ENCODE data around the gene SMG5.

Gene SMG5

DNA sequence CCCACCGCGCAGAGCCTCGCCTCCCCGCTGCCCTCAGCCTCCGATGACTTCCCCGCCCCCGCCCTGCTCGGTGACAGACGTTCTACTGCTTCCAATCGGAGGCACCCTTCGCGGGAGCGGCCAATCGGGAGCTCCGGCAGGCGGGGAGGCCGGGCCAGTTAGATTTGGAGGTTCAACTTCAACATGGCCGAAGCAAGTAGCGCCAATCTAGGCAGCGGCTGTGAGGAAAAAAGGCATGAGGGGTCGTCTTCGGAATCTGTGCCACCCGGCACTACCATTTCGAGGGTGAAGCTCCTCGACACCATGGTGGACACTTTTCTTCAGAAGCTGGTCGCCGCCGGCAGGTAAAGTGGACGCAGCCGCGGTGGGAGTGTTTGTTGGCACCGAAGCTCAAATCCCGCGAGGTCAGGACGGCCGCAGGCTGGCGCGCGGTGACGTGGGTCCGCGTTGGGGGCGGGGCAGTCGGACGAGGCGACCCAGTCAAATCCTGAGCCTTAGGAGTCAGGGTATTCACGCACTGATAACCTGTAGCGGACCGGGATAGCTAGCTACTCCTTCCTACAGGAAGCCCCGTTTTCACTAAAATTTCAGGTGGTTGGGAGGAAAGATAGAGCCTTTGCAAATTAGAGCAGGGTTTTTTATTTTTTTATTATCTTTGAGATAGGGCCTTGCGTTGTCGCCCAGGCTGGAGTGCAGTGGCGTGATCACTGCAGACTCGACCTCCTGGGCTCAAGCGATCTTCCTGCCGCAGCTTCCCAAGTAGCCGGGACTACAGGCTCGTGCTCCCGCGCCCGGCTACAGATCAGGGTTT, 69.6 kb downstream of the SMG5 start, which contains the start of gene PMF1:
Gene PMF1, plus strand, starts transcription at position 175 of the 811 bp plus-strand sequence. Its CDS starts 9 bp downstream, at position 184.
- H3K4me3 ChIP-seq (ENCODE audit: control insufficient read depth, low read depth, low read length) = peak within 1 kb of the TSS; percentile 76
- TF ChIP-seq, protein P1, sequence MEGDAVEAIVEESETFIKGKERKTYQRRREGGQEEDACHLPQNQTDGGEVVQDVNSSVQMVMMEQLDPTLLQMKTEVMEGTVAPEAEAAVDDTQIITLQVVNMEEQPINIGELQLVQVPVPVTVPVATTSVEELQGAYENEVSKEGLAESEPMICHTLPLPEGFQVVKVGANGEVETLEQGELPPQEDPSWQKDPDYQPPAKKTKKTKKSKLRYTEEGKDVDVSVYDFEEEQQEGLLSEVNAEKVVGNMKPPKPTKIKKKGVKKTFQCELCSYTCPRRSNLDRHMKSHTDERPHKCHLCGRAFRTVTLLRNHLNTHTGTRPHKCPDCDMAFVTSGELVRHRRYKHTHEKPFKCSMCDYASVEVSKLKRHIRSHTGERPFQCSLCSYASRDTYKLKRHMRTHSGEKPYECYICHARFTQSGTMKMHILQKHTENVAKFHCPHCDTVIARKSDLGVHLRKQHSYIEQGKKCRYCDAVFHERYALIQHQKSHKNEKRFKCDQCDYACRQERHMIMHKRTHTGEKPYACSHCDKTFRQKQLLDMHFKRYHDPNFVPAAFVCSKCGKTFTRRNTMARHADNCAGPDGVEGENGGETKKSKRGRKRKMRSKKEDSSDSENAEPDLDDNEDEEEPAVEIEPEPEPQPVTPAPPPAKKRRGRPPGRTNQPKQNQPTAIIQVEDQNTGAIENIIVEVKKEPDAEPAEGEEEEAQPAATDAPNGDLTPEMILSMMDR (IDR thresholded peaks at IDR 0.05; ENCODE audit: control insufficient read depth, insufficient read depth, low read depth, low read length, missing control alignments) = no peak
- DNase-seq (ENCODE audit: low read depth) = peak; percentile 81

DNA sequence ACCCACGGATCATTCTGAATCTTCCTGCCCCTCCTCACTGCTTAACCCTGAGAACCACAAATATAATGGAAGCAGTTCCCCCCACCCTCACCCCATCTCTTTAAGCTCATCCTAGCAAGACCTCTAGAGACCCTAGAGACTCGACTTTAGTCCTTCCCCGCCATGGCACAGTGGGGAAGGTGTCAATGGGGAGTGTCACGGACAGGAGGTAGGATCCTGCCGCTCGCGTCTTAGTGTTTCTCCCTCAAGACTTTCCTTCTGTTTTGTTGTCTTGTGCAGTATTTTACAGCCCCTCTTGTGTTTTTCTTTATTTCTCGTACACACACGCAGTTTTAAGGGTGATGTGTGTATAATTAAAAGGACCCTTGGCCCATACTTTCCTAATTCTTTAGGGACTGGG, 70.5 kb downstream of the SMG5 start:
- DNase-seq (ENCODE audit: low read depth) = no peak
- TF ChIP-seq, protein P1 (IDR thresholded peaks at IDR 0.05; ENCODE audit: control insufficient read depth, insufficient read depth, low read depth, low read length, missing control alignments) = no peak
- H3K4me3 ChIP-seq (ENCODE audit: control insufficient read depth, low read depth, low read length) = peak overlapping the region; percentile 76; the same call in 1 of the 2 replicates

DNA sequence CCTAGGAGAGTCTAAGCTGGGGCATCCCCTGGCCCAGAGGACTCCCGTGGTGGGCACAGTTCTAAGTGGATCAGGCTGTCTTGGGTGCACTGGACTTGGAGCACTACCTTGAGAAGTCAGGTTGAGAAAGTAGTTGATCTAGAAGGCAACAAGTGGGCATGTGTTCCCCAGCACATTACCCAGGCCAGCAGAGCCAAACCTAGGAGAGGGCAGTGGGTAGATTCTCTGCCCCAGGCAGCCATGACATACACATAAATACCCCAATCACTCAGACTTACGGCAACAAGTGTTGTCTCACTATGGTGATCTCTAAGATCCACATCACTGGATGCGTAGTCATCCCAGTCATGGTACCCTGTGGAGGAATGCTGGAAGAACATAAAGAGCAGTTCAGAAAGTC, 71.4 kb downstream of the SMG5 start:
- DNase-seq (ENCODE audit: low read depth) = no peak
- H3K4me3 ChIP-seq (ENCODE audit: control insufficient read depth, low read depth, low read length) = no peak overlapping the region
- TF ChIP-seq, protein P1 (IDR thresholded peaks at IDR 0.05; ENCODE audit: control insufficient read depth, insufficient read depth, low read depth, low read length, missing control alignments) = no peak

DNA sequence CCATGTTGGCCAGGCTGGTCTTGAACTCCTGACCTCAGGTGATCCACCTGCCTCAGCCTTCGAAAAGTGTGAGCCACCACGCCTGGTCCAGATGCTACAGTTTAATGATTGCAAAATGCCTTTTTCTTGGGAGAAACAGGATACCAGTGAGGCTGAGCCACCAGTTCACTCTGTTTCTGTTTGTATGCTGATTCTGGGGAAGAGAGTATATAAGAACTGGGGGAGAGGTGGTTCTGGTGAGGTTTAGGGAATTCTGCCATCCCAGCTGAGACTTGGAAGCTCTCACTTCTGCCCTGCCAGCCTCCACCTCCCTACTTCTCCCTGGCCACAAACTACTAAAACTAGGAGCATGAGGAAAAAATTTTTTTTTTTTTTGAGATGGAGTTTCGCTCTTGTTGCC, 77.9 kb downstream of the SMG5 start:
- TF ChIP-seq, protein P1 (IDR thresholded peaks at IDR 0.05; ENCODE audit: control insufficient read depth, insufficient read depth, low read depth, low read length, missing control alignments) = no peak
- H3K4me3 ChIP-seq (ENCODE audit: control insufficient read depth, low read depth, low read length) = no peak overlapping the region
- DNase-seq (ENCODE audit: low read depth) = no peak

DNA sequence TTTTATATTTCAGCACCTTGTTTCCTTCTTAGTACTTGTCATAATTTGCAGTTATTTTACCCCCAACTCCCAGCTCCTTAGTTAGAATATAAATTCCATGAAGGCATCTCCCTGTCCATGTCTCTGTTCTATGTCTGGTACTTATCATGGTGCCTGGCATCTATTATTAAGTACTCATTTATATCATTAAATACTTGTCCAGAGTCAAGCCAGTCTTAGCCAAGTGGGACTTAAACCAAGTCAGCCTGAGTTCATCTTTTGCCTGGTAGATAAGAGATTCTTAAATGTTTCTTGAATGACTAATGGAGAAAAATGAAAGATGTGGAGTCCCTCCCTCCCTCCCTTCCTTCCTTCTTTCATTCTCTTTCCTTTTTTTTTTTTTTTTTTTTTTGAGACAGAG, 79.3 kb downstream of the SMG5 start:
- TF ChIP-seq, protein P1 (IDR thresholded peaks at IDR 0.05; ENCODE audit: control insufficient read depth, insufficient read depth, low read depth, low read length, missing control alignments) = no peak
- H3K4me3 ChIP-seq (ENCODE audit: control insufficient read depth, low read depth, low read length) = no peak overlapping the region
- DNase-seq (ENCODE audit: low read depth) = no peak

DNA sequence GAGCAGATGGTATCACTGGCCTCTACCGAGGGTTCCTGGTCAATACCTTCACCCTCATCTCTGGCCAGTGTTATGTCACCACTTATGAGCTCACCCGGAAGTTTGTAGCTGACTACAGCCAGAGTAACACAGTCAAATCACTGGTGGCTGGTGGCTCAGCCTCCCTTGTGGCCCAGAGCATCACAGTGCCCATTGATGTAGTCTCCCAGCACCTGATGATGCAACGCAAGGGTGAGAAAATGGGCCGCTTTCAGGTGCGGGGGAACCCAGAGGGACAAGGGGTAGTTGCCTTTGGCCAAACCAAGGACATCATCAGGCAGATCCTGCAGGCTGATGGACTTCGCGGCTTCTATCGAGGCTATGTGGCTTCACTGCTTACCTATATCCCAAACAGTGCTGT, 82.6 kb downstream of the SMG5 start:
- TF ChIP-seq, protein P1 (IDR thresholded peaks at IDR 0.05; ENCODE audit: control insufficient read depth, insufficient read depth, low read depth, low read length, missing control alignments) = no peak
- DNase-seq (ENCODE audit: low read depth) = no peak
- no peak overlapping the region for H3K4me3 ChIP-seq (ENCODE audit: control insufficient read depth, low read depth, low read length)
